ENCODE data around the gene VSTM2B. TPM values are rescaled to one million over a fixed set of nuclear protein-coding genes. Genes with fewer than 3 reads are reported as not detected.

VSTM2B gene
- total and polyA plus RNA-seq, 2 of the 13 experiments (the other 11 are each of a cell fraction or from before 2014, with no cell fraction given), result not detected

GRCh38 chr19:29505097-29505824, 20.5 kb upstream of the VSTM2B start (continued):
- TF ChIP-seq, protein P1, sequence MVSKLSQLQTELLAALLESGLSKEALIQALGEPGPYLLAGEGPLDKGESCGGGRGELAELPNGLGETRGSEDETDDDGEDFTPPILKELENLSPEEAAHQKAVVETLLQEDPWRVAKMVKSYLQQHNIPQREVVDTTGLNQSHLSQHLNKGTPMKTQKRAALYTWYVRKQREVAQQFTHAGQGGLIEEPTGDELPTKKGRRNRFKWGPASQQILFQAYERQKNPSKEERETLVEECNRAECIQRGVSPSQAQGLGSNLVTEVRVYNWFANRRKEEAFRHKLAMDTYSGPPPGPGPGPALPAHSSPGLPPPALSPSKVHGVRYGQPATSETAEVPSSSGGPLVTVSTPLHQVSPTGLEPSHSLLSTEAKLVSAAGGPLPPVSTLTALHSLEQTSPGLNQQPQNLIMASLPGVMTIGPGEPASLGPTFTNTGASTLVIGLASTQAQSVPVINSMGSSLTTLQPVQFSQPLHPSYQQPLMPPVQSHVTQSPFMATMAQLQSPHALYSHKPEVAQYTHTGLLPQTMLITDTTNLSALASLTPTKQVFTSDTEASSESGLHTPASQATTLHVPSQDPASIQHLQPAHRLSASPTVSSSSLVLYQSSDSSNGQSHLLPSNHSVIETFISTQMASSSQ (IDR thresholded peaks at IDR 0.05; ENCODE audit: low read depth), result no peak
- TF ChIP-seq, protein P1 (CRISPR knock-in tag; IDR thresholded peaks at IDR 0.05; ENCODE audit: borderline replicate concordance), result no peak
- no peak for TF ChIP-seq KLF16 (CRISPR knock-in tag; IDR thresholded peaks at IDR 0.05)
- TF ChIP-seq CHD2 (IDR thresholded peaks at IDR 0.05; ENCODE audit: low read depth, low read length), result no peak
- TF ChIP-seq SETDB1 (CRISPR knock-in tag; IDR thresholded peaks at IDR 0.05; ENCODE audit: borderline replicate concordance), result no peak
- TF ChIP-seq STAG1 (CRISPR knock-in tag; IDR thresholded peaks at IDR 0.05), result no peak
- TF ChIP-seq CEBPB (IDR thresholded peaks at IDR 0.05; ENCODE audit: borderline replicate concordance, low read depth, low read length), result no peak
- no peak for TF ChIP-seq ZNF850 (CRISPR knock-in tag; conservative IDR thresholded peaks at IDR 0.05)
- no peak for TF ChIP-seq ARNT2 (CRISPR knock-in tag; IDR thresholded peaks at IDR 0.05; ENCODE audit: low read depth)

- Histone ChIP-seq H3K36me3 (replicated peaks in 1 of 2; ENCODE audit: control insufficient read depth in 1 of 2, insufficient read depth in 2 of 2, low read length in 2 of 2) (no peaks in the 10 kb centered on the region), H4K20me1 (ENCODE audit: insufficient read depth, low read length) (no peaks in the 10 kb centered on the region), H3K4me3 (replicated peaks in 1 of 3; ENCODE audit: insufficient read depth in 1 of 3, low read depth in 2 of 3, low read length in 3 of 3) (no peak overlapping the region), H3K27ac (ENCODE audit: extremely low read length, insufficient read depth, low read length) (no peak overlapping the region), H3K4me2 (ENCODE audit: low read depth, low read length) (no peak overlapping the region), H2AFZ (ENCODE audit: low read length) (no peak overlapping the region), H3K9ac (ENCODE audit: insufficient read depth, low read depth, low read length) (no peak overlapping the region), H3K79me2 (ENCODE audit: insufficient read depth, low read length) (no peaks in the 10 kb centered on the region), H3K27me3 (ENCODE audit: control insufficient read depth in 1 of 2, insufficient read depth in 2 of 2, low read length in 2 of 2) (peaks cover 6 to 22% of the 10 kb centered on the region in 2 experiments; a peak in 2 of 5 replicates), H3K9me3 (ENCODE audit: low read length) (no peaks in the 10 kb centered on the region), H3K4me1 (ENCODE audit: insufficient read depth, low read length) (no peaks in the 10 kb centered on the region)
- FAIRE-seq (no peak), DNase-seq (ENCODE audit: low spot score) (no peak), ATAC-seq (no peak)
- intact Hi-C loops (cut with micrococcal nuclease; ENCODE audit: unreplicated experiment) (no loop called here), in situ Hi-C loops (cut with HindIII; ENCODE audit: extremely low pct_ligation_motif_present, low pct_unique_long_range_greater_than_20kb) (no loop called here)
- CTCF ChIA-PET (ENCODE audit: low intra/inter-chr PET ratio, low total read pairs), result no interaction called here
- POLR2A ChIA-PET, result no interaction called here
- WGBS (ENCODE audit: low lambda C conversion rate), result 0% methylated on average over 1 of the region's 1 CpG
- no TSS peak for BruUV-seq (replicated peaks)
- TF ChIP-seq, protein P2, sequence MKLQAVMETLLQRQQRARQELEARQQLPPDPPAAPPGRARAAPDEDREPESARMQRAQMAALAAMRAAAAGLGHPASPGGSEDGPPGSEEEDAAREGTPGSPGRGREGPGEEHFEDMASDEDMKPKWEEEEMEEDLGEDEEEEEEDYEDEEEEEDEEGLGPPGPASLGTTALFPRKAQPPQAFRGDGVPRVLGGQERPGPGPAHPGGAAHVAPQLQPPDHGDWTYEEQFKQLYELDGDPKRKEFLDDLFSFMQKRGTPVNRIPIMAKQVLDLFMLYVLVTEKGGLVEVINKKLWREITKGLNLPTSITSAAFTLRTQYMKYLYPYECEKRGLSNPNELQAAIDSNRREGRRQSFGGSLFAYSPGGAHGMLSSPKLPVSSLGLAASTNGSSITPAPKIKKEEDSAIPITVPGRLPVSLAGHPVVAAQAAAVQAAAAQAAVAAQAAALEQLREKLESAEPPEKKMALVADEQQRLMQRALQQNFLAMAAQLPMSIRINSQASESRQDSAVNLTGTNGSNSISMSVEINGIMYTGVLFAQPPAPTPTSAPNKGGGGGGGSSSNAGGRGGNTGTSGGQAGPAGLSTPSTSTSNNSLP (IDR thresholded peaks at IDR 0.05; ENCODE audit: low read depth, low read length), result no peak
- TF ChIP-seq, protein P3, sequence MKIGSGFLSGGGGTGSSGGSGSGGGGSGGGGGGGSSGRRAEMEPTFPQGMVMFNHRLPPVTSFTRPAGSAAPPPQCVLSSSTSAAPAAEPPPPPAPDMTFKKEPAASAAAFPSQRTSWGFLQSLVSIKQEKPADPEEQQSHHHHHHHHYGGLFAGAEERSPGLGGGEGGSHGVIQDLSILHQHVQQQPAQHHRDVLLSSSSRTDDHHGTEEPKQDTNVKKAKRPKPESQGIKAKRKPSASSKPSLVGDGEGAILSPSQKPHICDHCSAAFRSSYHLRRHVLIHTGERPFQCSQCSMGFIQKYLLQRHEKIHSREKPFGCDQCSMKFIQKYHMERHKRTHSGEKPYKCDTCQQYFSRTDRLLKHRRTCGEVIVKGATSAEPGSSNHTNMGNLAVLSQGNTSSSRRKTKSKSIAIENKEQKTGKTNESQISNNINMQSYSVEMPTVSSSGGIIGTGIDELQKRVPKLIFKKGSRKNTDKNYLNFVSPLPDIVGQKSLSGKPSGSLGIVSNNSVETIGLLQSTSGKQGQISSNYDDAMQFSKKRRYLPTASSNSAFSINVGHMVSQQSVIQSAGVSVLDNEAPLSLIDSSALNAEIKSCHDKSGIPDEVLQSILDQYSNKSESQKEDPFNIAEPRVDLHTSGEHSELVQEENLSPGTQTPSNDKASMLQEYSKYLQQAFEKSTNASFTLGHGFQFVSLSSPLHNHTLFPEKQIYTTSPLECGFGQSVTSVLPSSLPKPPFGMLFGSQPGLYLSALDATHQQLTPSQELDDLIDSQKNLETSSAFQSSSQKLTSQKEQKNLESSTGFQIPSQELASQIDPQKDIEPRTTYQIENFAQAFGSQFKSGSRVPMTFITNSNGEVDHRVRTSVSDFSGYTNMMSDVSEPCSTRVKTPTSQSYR (CRISPR knock-in tag; IDR thresholded peaks at IDR 0.05; ENCODE audit: borderline replicate concordance), result no peak
- no peak for TF ChIP-seq ELF1 (CRISPR knock-in tag; IDR thresholded peaks at IDR 0.05)
- TF ChIP-seq KLF6 (CRISPR knock-in tag; IDR thresholded peaks at IDR 0.05), result no peak
- no peak for TF ChIP-seq CERS6 (CRISPR knock-in tag; IDR thresholded peaks at IDR 0.05)
Observed at GRCh38 chr19:29506619-29506911, 19.2 kb upstream of the VSTM2B start.
